ENCODE measurements around the gene ABR.

The ABR gene

DNA sequence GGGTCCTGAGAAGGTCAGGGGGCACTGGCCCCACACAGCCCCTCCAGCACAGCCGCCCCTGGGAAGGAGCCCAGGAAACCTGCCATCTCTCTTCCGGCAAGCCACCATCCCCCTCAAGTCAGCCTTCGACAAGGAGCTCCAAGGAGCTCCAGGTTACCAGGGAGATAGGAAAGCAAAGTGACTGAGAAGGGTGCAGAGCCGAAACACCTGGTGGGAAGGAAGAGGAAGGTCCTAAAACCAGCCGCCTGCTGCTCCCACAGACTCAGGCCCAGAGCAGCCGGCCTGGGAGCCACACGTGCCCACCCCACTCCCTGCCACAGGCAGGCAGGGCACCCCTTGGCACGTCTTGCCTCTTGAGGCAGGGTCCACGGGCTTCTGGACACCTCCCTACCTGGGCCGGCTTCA, 102.2 kb downstream of the ABR start:
- Histone ChIP-seq H3K4me3 (ENCODE audit: low read length) (peak overlapping the region; percentile 7; the same call in 1 of the 2 replicates), H3K36me3 (replicated peaks; ENCODE audit: insufficient read depth, low read length) (no peaks in the 10 kb centered on the region), H3K79me2 (ENCODE audit: low read length) (peaks cover 28% of the 10 kb centered on the region), H3K9ac (ENCODE audit: low read length) (peak overlapping the region; percentile 72), H3K27ac (ENCODE audit: low read length) (peak overlapping the region; percentile 98), H4K20me1 (ENCODE audit: insufficient read depth, low read length) (no peaks in the 10 kb centered on the region), H3K9me3 (replicated peaks; ENCODE audit: insufficient read depth, low read length) (no peaks in the 10 kb centered on the region), H3K4me1 (ENCODE audit: low read length) (peaks cover 72% of the 10 kb centered on the region), H3K9me2 (replicated peaks; ENCODE audit: insufficient read depth, low read length) (no peaks in the 10 kb centered on the region), H3F3A (ENCODE audit: insufficient read depth, low read length) (peaks cover 62% of the 10 kb centered on the region), H2AFZ (ENCODE audit: low read length) (no peak overlapping the region), H3K4me2 (ENCODE audit: low read depth, low read length) (peak overlapping the region; percentile 71), H3K27me3 (replicated peaks; ENCODE audit: insufficient read depth, low read length) (no peaks in the 10 kb centered on the region)
- TF ChIP-seq EZH2 (optimal IDR thresholded peaks at IDR 0.05; ENCODE audit: low read depth, low read length) (no peak), CTCF (IDR thresholded peaks at IDR 0.05; ENCODE audit: low read length) (no peak), EZH2phosphoT487 (IDR thresholded peaks at IDR 0.05; ENCODE audit: low read length) (no peak)
- DNase-seq = no peak

DNA sequence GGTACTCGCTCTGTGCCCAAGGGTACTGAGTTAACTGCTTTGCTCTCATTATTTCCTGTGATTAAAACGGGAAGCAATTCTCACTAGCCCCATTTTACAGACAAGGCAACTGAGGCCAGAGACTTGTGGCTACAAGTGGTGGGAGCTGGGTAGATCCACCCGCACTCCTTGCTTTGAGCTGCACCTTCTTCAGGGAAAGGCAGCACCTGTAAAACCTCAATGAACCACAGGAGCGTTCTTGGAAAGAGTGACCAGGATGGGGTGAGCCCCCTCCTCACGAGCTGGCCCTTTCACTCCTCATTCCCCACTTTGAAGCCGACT, 102.8 kb downstream of the ABR start:
- Histone ChIP-seq H3K4me2 (ENCODE audit: low read depth, low read length) (peak overlapping the region; percentile 71), H3K27me3 (replicated peaks; ENCODE audit: insufficient read depth, low read length) (no peaks in the 10 kb centered on the region), H3K79me2 (ENCODE audit: low read length) (peaks cover 28% of the 10 kb centered on the region), H2AFZ (ENCODE audit: low read length) (no peak overlapping the region), H3K27ac (ENCODE audit: low read length) (peak overlapping the region; percentile 98), H3K4me3 (ENCODE audit: low read length) (peak overlapping the region; percentile 7; the same call in 1 of the 2 replicates), H3K4me1 (ENCODE audit: low read length) (peaks cover 66% of the 10 kb centered on the region), H3K9me2 (replicated peaks; ENCODE audit: insufficient read depth, low read length) (no peaks in the 10 kb centered on the region), H3F3A (ENCODE audit: insufficient read depth, low read length) (peaks cover 56% of the 10 kb centered on the region), H3K9me3 (replicated peaks; ENCODE audit: insufficient read depth, low read length) (no peaks in the 10 kb centered on the region), H4K20me1 (ENCODE audit: insufficient read depth, low read length) (no peaks in the 10 kb centered on the region), H3K9ac (ENCODE audit: low read length) (peak overlapping the region; percentile 72), H3K36me3 (replicated peaks; ENCODE audit: insufficient read depth, low read length) (no peaks in the 10 kb centered on the region)
- TF ChIP-seq EZH2phosphoT487 (IDR thresholded peaks at IDR 0.05; ENCODE audit: low read length) (no peak), CTCF (IDR thresholded peaks at IDR 0.05; ENCODE audit: low read length) (no peak), EZH2 (optimal IDR thresholded peaks at IDR 0.05; ENCODE audit: low read depth, low read length) (no peak)
- DNase-seq = peak; percentile 37

DNA sequence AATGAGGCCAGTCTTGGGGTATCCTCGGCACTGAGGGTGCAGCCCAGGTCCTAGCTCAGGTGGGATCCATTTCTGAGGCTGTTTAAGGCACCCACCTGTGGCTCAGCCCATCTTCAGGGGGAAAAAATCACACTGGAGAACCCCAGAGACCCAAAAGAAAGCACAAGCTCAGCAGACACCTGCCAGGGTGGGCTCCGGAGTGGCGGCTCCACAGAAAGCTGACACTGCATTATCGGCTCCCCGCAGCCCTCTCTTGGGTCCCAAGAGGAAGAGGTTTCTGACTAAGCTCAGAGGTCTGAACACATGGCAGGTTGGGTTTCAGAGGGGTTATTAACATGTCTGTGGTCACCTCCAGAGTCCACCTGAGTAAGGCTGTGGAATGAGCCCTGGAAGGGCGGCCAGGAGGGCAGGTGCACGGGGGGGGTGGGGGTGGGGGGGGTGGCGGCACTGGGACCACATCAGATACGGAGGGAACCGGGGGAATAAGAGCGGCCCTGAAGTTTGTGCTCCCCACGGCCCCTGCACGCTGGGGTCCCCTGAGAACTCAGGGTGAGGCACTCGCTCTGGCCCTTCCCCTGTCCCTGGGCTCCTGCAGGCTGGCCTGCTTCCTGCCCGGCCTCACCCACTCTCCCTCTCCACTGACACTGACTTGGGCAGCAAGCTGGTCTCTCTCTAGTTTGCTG, 103.3 kb downstream of the ABR start:
- H3K4me1 ChIP-seq (ENCODE audit: low read length) = peaks cover 61% of the 10 kb centered on the region
- no peaks in the 10 kb centered on the region for H4K20me1 ChIP-seq (ENCODE audit: insufficient read depth, low read length)
- H3K4me2 ChIP-seq (ENCODE audit: low read depth, low read length) = peak overlapping the region; percentile 71
- no peaks in the 10 kb centered on the region for H3K9me2 ChIP-seq (replicated peaks; ENCODE audit: insufficient read depth, low read length)
- peak overlapping the region; percentile 98 for H3K27ac ChIP-seq (ENCODE audit: low read length)
- H3K79me2 ChIP-seq (ENCODE audit: low read length) = peaks cover 28% of the 10 kb centered on the region
- H3K9me3 ChIP-seq (replicated peaks; ENCODE audit: insufficient read depth, low read length) = no peaks in the 10 kb centered on the region
- TF ChIP-seq EZH2 (optimal IDR thresholded peaks at IDR 0.05; ENCODE audit: low read depth, low read length) (no peak), EZH2phosphoT487 (IDR thresholded peaks at IDR 0.05; ENCODE audit: low read length) (no peak), CTCF (IDR thresholded peaks at IDR 0.05; ENCODE audit: low read length) (no peak)
- H3K4me3 ChIP-seq (ENCODE audit: low read length) = peak overlapping the region; percentile 7; the same call in 1 of the 2 replicates
- H3K9ac ChIP-seq (ENCODE audit: low read length) = peak overlapping the region; percentile 72
- H3F3A ChIP-seq (ENCODE audit: insufficient read depth, low read length) = peaks cover 51% of the 10 kb centered on the region
- H3K27me3 ChIP-seq (replicated peaks; ENCODE audit: insufficient read depth, low read length) = no peaks in the 10 kb centered on the region
- H2AFZ ChIP-seq (ENCODE audit: low read length) = no peak overlapping the region
- DNase-seq = peak; percentile 91
- no peaks in the 10 kb centered on the region for H3K36me3 ChIP-seq (replicated peaks; ENCODE audit: insufficient read depth, low read length)

Measured in MM.1S (cell line).